Measurements from ENCODE around the gene LRRC4. TPM values are rescaled to one million over a fixed set of nuclear protein-coding genes. Genes with fewer than 3 reads are reported as not detected.

LRRC4 gene
- total RNA-seq, 2 donors from 2014 or later, result 1.5 TPM

GRCh38 chr7:128060018-128060417, 28.8 kb upstream of the LRRC4 start:
- no peaks in the 10 kb centered on the region for H3K4me1 ChIP-seq (ENCODE audit: control insufficient read depth, insufficient read depth, low read length)
- H3K27me3 Mint-ChIP-seq (ENCODE audit: insufficient read depth), result no peaks in the 10 kb centered on the region
- peaks cover 21% of the 10 kb centered on the region for H3K36me3 ChIP-seq (ENCODE audit: control insufficient read depth, insufficient read depth, low read length)
- no peaks in the 10 kb centered on the region for H3K4me1 Mint-ChIP-seq
- H3K4me3 ChIP-seq (ENCODE audit: low read length), result no peak overlapping the region
- H3K27ac ChIP-seq (ENCODE audit: low read depth, low read length), result peak overlapping the region; percentile 27
- H3K9ac ChIP-seq (ENCODE audit: extremely low read depth, low read length, poor library complexity, severe bottlenecking), result no peak overlapping the region
- peaks cover 2% of the 10 kb centered on the region for H3K36me3 Mint-ChIP-seq (ENCODE audit: low read depth)
- H3K27me3 ChIP-seq (ENCODE audit: control insufficient read depth, insufficient read depth, low read length, poor library complexity, severe bottlenecking), result no peaks in the 10 kb centered on the region
- H3K27ac Mint-ChIP-seq, result no peak overlapping the region
- WGBS, 2 experiments (ENCODE audit: insufficient coverage in 1 of 2, insufficient read length in 1 of 2), result 86 to 89% methylated on average over 1 to 3 of the region's 3 CpGs
- H3K4me3 Mint-ChIP-seq, result no peak overlapping the region
- no peaks in the 10 kb centered on the region for H3K9me3 Mint-ChIP-seq
- no peaks in the 10 kb centered on the region for H3K9me3 ChIP-seq (ENCODE audit: control insufficient read depth, low read length)
- TF ChIP-seq, protein P1, sequence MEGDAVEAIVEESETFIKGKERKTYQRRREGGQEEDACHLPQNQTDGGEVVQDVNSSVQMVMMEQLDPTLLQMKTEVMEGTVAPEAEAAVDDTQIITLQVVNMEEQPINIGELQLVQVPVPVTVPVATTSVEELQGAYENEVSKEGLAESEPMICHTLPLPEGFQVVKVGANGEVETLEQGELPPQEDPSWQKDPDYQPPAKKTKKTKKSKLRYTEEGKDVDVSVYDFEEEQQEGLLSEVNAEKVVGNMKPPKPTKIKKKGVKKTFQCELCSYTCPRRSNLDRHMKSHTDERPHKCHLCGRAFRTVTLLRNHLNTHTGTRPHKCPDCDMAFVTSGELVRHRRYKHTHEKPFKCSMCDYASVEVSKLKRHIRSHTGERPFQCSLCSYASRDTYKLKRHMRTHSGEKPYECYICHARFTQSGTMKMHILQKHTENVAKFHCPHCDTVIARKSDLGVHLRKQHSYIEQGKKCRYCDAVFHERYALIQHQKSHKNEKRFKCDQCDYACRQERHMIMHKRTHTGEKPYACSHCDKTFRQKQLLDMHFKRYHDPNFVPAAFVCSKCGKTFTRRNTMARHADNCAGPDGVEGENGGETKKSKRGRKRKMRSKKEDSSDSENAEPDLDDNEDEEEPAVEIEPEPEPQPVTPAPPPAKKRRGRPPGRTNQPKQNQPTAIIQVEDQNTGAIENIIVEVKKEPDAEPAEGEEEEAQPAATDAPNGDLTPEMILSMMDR (conservative IDR thresholded peaks at IDR 0.05), result peak; percentile 56
- no peak for DNase-seq

DNA sequence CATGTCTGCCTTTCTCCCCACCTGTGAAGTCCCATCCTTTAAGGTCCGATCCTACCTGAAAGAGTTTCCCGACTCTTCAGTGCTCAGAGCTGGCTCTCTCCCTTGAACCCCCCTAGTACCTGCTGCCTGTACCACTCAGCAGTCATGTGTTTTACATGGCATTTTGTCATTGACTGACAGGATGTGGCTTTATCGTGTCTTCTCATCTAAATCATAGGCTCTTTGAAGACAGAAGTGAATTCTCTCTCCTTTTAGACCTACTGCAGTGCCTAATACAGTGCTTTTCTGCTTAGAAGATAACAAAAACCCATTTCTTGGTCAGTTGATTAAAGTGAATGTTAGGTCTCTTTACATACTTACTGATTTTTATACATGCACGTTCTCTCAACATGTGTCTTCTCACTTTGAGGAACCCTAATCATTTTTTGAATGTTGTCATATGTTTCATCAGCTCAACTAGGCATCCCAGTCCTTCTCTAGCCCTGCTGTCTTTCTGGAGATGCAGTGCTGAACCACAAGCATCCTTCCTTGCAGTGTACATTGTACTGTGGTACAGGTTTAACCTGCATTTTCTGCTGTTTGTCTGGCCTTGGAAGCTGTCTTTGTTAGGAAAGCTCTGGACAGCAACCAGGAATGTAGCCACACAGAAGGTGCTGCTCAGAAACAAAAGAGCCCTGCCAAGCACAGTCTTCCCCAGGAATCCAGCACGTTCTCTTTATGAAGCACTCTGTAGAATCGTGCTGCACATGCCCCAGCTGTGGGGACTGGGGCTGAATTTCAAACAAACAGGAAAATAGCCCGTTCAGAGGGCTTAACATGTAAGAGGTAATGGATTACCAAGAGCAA, 28.1 kb upstream of the LRRC4 start:
- no peaks in the 10 kb centered on the region for H3K9me3 ChIP-seq (ENCODE audit: control insufficient read depth, low read length)

DNA sequence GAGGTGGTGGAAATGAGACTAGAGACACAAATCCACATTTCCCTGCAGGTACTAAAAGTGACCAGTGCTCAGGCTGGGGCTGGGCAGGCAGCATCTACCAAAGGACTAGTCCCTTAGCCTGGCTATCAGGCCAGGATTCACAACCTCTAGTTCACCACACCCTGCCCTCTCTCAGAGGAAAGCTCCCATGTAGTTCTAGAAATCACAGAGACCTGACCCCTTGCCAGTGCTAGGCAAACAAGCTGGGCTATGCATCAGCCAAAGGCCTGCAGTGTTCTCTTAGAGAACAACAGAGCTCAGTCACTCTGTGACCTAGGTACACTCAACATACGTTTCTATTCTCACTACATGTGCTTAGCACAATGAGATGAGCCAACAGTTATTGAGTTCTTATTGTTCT, 26.7 kb upstream of the LRRC4 start:
- Histone ChIP-seq H3K4me1 (ENCODE audit: control insufficient read depth, insufficient read depth, low read length) (no peaks in the 10 kb centered on the region), H3K36me3 (ENCODE audit: control insufficient read depth, insufficient read depth, low read length) (peaks cover 10% of the 10 kb centered on the region), H3K9me3 (ENCODE audit: control insufficient read depth, low read length) (no peaks in the 10 kb centered on the region), H3K27ac (ENCODE audit: low read depth, low read length) (no peak overlapping the region), H3K27me3 (ENCODE audit: control insufficient read depth, insufficient read depth, low read length, poor library complexity, severe bottlenecking) (no peaks in the 10 kb centered on the region), H3K4me3 (ENCODE audit: low read length) (no peak overlapping the region), H3K9ac (ENCODE audit: extremely low read depth, low read length, poor library complexity, severe bottlenecking) (no peak overlapping the region)
- Mint-ChIP-seq H3K4me1 (no peaks in the 10 kb centered on the region), H3K9me3 (no peaks in the 10 kb centered on the region), H3K4me3 (no peak overlapping the region), H3K27ac (no peak overlapping the region), H3K27me3 (ENCODE audit: insufficient read depth) (no peaks in the 10 kb centered on the region), H3K36me3 (ENCODE audit: low read depth) (no peaks in the 10 kb centered on the region)
- WGBS, 2 experiments (ENCODE audit: insufficient coverage in 1 of 2, insufficient read length in 1 of 2), result 82% methylated on average over 1 of the region's 1 CpG; no CpG with 5 or more reads in 1 of the 2 experiments
- DNase-seq, result no peak
- TF ChIP-seq, protein P1 (conservative IDR thresholded peaks at IDR 0.05), result no peak

More for the DNA sequence above, 28.1 kb upstream of the LRRC4 start:
- Histone ChIP-seq H3K27me3 (ENCODE audit: control insufficient read depth, insufficient read depth, low read length, poor library complexity, severe bottlenecking) (no peaks in the 10 kb centered on the region), H3K36me3 (ENCODE audit: control insufficient read depth, insufficient read depth, low read length) (peaks cover 15% of the 10 kb centered on the region), H3K9ac (ENCODE audit: extremely low read depth, low read length, poor library complexity, severe bottlenecking) (no peak overlapping the region), H3K4me1 (ENCODE audit: control insufficient read depth, insufficient read depth, low read length) (no peaks in the 10 kb centered on the region), H3K27ac (ENCODE audit: low read depth, low read length) (peak overlapping the region; percentile 27), H3K4me3 (ENCODE audit: low read length) (no peak overlapping the region)
- Mint-ChIP-seq H3K27ac (no peak overlapping the region), H3K9me3 (no peaks in the 10 kb centered on the region), H3K36me3 (ENCODE audit: low read depth) (peaks cover 2% of the 10 kb centered on the region), H3K27me3 (ENCODE audit: insufficient read depth) (no peaks in the 10 kb centered on the region), H3K4me1 (no peaks in the 10 kb centered on the region), H3K4me3 (no peak overlapping the region)
- 77 to 86% methylated on average over 7 of the region's 7 CpGs for WGBS, 2 experiments (ENCODE audit: insufficient coverage in 1 of 2, insufficient read length in 1 of 2)
- TF ChIP-seq, protein P1 (conservative IDR thresholded peaks at IDR 0.05), result no peak
- DNase-seq, result no peak
